NCI-H187 (cell line): ENCODE results near the gene ATP2A3.
"Not testable (repeated sequence)": the region's sequence is repeated elsewhere in the genome, so short reads cannot be mapped to it uniquely, and the experiment has no call there.

Source experiments
- DNase-seq, 2 experiments: peaks; one replicate each; lab custom pipeline; 2025; lab: John Stamatoyannopoulos, UW

The ATP2A3 gene

DNA sequence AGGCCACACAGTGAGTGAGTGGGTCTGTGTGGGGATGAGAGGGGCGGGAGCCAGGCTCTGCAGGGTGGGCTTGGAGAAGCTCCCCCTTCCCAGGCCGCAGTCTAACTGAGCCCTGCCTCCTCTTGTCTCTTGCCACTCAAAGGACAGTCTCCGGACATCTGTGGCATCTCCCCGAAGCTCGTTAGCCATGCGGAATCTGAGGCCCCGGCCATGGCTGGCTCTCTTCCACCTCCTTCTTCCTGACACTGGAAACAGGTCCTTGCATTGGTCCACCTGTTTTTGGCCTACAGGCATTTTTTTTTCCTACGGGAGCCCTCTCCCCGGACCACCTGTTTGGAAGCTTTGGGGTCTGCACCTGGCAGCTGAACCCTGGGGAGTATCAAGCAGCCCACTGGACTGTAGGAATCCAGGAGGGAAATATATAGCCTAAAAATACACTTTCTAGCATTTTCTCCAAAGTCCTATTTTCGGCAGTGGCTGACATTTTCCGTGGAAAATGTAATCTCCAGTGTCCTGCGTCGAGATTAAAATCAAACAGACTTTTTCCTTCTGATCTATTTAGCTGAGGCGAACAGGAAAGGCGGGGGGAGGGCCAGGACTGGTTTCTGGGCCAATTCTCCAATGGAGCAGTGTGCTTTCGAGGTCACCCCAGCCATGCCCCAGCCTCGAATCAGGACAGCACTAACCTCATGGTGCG is 9.1 kb downstream of the ATP2A3 start:
- no peak for DNase-seq

DNA sequence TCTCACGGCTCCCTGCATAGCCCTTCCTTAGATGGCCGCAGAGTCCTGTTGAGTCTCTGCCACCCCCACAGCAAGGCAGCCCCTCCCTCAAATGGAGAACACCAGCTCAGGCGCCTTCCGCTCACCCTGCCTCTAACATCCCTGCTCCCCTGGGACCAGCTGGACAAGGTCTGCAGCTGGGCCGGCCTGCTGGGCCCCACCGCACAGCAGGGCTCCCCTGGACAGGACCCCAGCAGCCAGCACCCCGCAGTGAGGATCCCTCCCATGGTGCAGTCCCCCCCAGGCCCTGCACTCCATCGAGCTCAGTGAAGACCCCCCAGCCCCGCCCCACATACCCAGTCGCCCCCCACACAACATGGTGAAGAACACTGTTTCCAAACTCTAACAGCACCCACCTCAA is 10.2 kb downstream of the ATP2A3 start:
- no peak for DNase-seq

DNA sequence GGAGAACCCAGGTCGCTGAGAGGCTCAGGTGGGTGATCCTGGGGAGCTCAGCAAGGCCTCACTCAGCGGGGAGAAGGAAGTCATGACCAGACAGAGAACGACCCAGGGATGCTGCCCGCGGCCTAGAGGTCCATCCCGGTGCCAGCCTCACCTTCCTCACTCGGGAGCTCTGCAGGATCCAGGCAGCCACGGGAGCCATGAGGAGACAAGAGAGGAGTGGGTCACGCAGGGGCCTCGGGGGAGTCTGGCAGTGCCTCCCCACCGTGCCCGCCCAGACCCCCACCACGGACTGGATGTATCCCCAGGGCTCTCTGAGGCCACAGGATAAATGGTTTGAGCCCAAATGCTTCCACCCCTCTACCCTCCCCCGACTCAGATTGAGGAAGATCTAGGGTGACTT is 10.7 kb downstream of the ATP2A3 start:
- DNase-seq: no peak

DNA sequence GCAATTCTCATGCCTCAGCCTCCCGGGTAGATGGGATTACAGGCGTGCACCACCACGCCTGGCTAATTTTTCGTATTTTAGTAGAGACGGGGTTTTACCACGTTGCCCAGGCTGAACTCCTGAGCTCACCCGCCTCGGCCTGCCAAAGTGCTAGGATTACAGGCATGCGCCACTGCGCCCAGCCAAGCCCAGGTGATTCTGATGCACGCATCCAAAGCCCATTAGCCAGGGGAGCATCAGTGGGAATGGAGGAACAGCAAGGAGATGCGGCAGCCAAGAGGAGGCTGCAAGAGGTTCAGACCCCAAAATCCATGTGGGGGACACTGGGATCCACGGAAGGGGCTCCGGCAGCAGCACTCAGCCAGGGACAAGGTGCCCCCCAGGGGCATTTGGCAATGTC is 12.1 kb downstream of the ATP2A3 start:
- DNase-seq: no peak

DNA sequence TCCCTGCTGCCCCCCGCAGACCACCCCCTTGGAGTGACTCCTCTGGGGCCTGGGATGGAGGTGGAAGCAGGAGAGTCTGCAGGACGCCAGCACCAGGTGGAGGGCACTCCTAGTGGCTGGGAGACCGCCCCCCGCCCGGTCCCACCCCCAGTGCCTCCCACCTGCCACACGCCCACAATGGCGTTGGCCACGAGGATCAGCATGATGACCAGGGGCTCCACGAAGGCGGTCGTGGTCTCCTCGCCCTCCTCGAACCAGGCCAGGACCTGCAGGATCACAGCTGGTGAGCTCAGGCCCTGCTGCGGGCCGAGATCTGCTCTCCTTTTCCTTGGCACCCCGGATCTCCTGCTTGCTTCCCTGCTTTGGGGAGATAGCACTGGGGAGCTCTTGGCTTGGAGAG is 12.8 kb downstream of the ATP2A3 start:
- DNase-seq: no peak

DNA sequence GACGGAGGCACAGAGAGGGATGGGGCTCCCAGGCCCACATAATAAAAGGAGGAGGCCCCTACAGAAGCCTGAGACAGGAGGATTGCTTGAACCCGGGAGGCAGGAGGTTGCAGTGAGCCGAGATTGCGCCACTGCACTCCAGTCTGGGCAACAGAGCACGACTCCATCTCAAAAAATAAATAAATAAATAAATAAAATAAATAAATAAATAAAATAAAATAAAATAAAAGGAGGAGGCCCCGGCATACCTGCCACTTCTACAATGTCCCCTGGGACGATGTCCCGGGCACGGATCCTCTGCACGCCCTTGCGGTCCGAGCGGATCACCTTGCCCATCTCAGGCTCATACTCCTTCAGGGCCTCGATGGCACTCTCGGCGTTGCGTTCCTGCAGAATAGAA is 13.2 kb downstream of the ATP2A3 start:
- DNase-seq: no peak

DNA sequence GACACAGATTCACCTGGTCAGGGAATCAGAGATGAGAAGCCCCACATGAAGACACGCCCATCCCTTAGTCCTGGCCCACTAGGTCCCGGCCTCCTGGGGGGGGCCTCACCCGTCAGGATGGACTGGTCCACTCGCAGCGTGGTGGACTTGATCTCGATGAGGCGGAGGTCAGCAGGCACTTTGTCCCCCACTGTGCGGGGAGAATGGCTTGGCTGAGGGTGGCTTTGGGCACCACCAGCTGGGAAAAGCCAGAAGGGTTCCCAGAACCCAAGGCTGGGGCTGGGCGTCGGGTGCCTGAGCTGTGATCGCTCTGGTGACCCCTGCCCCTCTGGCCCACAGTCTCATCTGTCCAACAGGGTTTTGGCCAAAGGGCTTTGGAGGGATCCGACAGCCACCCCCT is 13.7 kb downstream of the ATP2A3 start:
- no peak for DNase-seq

DNA sequence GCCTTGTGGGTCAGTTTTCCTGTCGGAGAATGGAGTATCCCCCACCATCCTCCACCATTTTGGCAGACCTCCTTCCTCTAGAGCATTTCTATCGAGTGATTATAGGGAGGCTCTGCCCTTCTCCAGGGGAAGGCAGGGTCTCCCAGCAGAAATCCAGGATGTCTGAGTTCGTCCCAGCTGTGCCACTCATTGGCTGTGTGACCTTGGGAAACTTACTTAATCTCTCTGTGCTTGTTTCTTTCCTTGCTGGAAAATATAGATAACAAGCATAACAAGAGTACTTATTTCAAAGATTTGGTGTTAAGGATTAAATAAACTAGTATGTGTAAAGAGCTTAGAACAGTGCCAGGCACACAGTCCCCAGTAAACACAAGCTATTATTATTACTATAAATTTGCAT is 14.8 kb downstream of the ATP2A3 start:
- DNase-seq: no peak

DNA sequence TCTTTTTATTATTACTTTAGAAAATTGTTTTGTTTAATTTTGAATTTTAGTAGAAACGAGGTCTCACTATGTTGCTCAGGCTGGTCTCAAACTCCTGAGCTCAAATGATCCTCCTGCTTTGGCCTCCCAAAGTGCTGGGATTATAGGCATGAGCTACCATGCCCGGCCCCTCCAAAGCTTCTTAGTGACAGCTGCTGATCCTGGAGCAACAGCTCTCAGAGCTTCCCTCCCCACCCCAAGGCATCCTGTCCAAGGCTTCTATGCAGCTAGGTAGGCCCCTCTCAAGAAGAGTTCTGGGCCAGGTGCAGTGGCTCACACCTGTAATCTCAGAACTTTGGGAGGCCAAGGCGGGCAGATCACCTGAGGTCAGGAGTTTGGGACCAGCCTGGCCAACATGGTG is 15.7 kb downstream of the ATP2A3 start:
- not testable (repeated sequence) for DNase-seq

DNA sequence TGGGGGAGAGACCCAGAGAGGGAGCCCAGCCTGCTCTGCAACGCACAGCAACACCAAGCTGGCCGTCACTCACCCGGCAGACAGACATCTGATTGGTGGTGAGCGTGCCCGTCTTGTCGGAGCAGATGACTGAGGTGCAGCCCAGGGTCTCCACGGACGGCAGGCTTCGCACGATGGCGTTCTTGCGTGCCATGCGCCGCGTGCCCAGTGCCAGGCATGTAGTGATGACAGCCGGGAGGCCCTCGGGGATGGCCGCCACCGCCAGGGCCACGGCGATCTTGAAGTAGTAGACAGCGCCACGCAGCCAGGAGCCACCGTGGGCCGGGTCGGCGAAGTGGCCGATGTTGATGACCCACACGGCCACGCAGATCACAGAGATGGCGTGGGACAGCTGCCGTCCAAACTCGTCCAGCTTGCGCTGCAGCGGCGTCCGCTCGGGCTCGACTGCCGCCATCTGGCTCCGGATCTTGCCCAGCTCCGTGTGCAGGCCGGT is 16.9 kb downstream of the ATP2A3 start:
- DNase-seq: no peak

DNA sequence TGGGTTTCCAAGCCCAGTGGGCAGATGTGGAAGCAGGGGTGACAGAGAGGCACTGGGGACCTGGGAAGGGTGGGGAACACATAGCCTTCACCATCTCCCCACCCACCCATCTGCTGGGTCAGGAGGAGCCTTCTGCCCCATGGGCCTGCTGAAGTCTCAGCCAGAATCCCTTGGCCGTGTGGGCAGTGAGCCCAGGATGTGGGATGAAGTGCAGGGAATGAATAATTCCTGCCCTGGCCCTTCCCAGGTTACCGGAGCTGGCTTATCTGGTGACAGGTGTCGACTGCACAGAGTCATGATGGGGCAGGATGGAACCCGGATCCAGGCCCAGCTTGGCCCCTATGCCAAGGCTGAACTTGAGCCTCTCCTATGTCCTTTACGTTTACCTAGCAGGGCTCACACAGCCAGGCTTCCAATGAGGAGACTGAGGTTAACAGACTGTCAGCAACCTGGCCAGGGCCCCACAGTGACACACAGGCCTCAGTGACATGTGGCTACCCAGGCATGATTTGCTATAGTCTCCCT is 17.5 kb downstream of the ATP2A3 start:
- no peak for DNase-seq

DNA sequence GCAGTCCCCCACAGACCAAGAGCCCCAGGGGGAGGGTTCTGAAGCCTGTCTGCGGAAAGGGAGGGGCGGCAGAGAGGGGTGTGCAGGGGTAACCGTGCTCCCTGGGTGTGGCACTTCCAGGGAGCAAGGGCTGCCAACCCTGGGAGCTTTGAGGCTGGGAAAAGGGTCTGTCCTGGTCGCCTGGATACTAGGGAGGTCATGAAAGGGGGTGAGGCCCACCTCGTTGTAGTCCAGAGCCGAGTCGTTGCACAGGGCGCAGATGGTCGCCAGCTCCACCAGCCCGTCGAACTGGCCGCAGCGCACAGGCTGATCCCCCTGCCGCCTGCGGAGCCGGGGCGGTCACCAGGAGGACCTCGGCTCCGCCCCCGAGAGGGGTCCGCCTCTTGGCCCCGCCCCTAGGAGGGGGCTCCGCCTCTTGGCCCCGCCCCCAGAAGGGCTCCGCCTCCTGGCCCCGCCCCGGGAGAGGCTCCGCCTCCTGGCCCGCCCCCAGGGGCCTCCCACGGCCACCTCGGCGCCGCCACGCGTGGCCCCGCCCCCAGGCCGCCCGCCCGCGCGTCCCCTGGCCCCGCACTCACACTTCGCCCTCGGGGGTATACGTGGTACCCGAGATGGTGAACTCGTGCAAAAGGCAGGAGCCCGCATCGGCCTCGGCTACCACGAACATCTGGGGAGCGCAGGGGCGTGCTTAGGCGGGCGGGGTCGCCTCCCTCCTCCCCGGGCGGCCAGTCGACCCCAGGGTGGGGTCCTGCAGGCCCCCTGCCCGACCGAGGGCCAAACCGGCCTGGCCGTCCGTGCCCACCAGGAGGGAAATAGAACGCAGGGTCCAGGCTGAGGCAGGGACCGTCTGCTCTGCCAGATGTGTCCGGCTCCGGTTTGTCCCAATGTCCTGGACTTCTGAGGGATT is 19.5 kb downstream of the ATP2A3 start:
- no peak for DNase-seq

DNA sequence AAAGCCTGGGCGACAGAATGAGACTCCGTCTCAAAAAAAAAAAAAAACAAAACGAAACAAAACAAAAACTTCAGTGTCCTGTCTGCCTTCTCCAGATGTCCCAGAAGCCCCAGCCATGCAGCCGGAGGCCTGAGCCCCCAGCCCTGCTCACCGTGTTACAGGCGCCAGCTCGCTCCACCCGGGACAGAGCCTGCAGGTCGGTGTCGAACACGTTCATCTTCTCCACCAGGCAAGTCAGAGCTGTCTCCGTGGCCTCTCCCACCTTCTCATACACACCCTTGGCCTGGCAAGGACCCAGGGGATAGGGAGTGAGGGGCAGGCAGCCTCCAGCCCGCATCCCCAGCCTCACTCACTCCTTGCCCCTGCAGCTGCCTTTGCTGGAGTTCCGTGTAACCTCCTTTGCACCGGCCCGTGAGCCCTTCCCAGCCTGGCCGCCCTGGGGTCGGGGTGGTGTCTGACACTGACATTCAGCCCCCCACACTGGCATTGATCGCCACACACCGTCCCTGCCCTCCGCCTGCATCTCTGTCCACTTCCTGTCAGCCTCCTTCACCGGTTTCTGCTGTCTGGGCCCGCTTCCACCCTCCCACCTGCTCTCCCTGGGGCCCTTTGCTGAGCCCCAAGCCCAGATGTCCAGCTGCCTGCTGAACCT is 20.9 kb downstream of the ATP2A3 start:
- no peak for DNase-seq

DNA sequence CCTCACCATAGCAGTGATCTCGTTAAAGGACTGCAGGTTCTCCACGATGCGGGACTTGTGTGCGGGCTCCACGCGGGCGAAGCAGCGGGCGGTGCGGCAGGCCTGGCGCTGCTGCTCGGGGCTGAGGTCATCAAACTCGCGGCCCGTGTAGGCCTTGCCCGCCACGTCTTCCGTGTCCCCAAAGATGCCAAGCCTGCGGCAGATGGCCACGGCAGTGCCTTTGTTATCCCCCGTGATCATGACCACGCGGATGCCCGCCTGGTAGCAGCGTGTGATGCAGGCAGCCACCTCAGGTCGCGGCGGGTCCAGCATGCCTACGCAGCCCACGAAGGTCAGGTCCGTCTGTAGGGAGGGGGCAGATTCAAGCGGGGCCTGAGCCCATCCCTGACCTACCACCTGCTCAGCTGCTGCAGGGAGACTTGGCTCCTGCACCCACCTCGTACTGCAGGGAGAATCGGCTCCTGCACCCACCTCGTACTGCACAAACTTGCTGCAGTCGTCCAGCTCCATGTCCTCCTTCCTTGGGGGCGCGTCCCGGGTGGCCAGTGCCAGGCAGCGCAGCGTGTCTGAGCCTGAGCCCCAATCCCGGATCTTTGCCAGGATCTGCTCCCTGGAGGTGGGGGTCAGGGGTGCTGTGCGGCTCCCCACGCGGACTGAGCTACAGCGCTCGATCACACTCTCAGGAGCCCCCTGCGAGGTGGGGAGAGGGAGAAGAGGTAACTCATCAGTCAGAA is 23.1 kb downstream of the ATP2A3 start:
- no peak for DNase-seq

DNA sequence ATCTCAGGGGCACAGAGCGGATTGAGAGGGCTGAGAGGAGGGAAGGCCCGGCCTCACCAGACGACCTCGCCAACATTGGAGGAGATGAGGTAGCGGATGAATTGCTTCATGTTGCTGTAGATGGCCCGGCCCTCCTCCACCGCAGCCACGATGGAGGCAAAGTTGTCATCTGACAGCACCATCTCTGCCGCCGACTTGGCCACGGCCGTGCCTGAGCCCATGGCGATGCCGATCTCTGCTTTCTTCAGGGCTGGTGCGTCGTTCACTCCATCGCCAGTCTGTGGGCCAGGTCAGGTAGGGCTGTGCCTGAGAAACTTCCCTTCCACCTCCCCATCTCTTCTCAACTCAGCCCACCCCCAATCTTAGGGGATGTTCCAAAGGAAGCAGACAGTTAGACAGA is 26.9 kb downstream of the ATP2A3 start:
- DNase-seq: no peak

DNA sequence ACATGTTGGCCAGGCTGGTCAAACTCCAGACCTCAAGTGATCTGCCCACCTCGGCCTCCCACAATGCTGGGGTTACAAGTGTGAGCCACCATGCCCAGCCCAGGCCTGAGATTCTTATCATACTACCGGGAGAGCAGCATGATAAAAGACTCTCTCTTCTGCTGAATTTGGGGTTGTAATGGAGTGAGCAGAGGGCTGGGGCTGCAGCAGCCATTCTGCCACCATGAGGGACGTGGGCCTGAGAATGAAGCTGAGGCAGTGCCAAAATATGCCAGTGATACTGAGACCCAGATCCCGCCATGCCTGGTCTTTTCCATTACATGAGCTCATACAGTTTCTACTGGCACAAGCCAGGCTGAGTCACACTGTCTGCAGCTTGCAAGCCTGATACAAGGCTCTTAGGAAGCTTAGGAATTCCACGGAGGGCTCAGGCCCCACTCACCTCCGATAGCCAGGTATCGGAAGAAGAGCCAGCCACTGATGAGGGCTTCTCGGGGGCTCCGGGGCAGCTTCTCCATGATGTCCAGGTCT is 28.3 kb downstream of the ATP2A3 start:
- no peak for DNase-seq

DNA sequence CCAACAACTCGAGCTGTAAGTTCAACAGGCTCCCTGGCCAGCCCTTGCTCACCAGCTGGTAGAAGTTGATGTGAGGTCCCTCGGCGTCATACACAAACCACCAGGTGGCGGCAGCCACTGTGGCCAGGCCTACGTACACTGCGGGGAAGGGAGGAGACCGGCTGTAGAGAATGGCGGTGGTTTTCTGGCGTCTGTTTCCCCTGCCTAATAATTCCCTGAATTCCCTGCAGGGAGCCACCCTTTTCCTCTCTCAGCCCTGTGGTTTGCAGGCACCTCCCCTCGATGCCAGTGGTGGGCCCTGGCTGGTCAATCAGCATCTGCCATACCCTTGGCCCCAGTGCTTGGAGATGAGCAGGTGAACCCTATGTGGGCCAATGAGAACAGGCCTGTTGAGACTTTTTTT is 29.1 kb downstream of the ATP2A3 start:
- DNase-seq: no peak

DNA sequence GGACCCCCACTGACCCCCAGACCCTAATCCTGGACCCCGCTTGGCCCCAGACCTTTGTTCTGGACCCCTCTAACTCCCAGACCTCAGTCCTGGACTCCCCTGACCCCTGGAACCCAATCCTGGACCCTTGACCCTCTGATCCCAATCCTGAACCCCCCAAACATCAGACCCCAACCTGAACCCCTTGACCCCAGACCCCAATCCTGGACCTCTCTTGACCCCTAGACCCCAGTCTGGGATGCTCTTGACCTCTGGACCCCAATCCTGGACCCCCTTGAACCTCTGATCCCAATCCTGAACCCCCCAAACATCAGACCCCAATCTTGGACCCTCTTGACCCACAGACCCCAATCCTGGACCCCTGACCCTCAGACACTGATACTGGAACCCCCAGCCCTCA is 34.5 kb downstream of the ATP2A3 start:
- no peak for DNase-seq

DNA sequence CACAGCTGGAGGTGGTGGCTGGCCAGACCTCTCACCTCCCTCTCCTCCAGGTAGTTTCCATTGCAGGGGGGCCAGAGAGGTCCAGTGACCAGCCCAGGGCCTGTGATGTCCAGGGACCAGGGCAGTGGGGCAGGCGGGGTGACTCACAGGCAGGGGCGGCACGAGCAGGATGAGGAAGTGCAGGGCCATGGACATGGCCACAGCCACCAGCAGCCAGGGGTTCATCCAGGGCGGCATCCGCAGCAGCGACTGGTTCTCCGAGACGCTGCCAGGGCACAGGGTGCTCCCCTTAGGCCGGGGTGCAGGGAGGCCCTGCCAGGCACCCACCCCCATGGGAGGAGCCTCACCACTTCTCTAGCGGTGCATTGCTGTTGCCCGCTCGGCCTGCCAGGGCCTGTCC is 35.1 kb downstream of the ATP2A3 start:
- no peak for DNase-seq

DNA sequence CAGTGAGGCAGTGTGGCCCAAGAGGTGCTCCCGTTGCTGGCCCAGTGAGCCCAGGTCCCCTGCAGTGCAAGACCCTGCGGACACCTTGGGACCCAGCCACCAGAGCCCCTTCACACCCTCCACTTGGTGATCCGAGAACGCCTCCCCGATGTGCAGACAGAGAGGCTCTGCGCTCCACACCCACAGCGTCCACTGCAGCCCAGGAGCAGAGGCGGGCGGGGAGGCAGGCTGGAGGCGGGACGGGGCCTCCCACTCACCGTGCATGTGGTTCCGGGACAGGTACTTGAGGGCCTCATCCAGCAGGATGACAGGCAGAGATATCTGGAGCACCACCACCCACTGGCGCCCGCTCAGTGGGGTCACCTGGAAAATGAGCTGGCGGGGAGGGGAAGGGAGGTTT is 35.8 kb downstream of the ATP2A3 start:
- no peak for DNase-seq

DNA sequence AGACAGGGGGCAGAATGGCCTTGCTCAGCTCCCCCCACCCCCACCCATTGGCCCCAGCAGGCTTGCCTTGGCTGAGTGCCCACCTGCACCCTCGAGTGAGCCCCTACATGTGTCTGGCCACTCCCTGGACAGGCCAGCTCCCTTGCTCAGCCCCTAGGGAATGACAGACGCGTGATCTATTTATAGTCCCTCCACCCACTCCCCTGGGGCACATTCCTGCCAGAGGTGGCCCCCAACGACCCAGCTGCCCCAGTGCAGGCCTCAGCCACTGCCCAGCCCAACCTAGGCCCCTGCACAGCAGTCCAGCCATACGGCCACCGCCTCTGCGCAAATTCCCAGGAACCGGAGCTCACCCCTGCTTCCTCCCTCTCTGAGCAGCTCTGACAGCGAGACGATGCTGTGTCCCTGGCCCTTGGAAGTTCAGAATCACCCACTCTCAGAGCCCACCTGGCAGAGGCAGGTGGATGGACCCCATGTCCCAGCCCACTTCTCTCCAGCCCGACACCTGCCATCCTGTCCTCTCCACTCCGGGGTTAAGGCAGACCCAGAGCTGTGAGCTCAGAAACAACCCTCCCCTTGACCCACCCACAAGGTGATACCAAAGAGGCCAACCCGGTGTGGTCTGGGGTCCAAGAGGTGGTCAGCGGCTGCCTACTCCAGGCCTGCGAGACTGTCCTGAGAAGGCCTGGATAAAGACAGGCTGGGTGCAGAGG is 36.5 kb downstream of the ATP2A3 start:
- DNase-seq: no peak
